ENCODE measurements around the gene NIF3L1. TPM values are rescaled to one million over a fixed set of nuclear protein-coding genes. Genes with fewer than 3 reads are reported as not detected.
A peak's percentile ranks its signal among the peaks of the same experiment; 100 is the strongest.

Gene NIF3L1
- total and polyA plus RNA-seq, 2 donors, result 26.2 to 43.2 TPM

GRCh38 chr2:200850512-200851256, 38.5 kb upstream of the NIF3L1 start:
- H3K27ac ChIP-seq (ENCODE audit: low read depth in 1 of 2, low read length in 1 of 2), result no peak overlapping the region
- H3K27me3 ChIP-seq (ENCODE audit: control insufficient read depth in 2 of 2, insufficient read depth in 1 of 2, low read length in 1 of 2), result no peaks in the 10 kb centered on the region
- H3K4me1 ChIP-seq (ENCODE audit: control insufficient read depth in 2 of 2, insufficient read depth in 2 of 2, low read length in 2 of 2), result no peaks in the 10 kb centered on the region
- H3K4me3 ChIP-seq (ENCODE audit: low read length in 2 of 2), result no peak overlapping the region
- no peaks in the 10 kb centered on the region for H3K9me3 ChIP-seq (ENCODE audit: control insufficient read depth in 2 of 2, insufficient read depth in 1 of 2, low read length in 1 of 2)
- peaks cover 35 to 55% of the 10 kb centered on the region in 2 donors for H3K36me3 ChIP-seq (ENCODE audit: control insufficient read depth in 2 of 2, insufficient read depth in 2 of 2, low read length in 1 of 2)
- no peak for DNase-seq (ENCODE audit: low read depth in 6 of 9, low spot score in 9 of 9)
- 97% methylated on average over 14 of the region's 14 CpGs for WGBS

GRCh38 chr2:200851398-200852248, 37.5 kb upstream of the NIF3L1 start:
- no peaks in the 10 kb centered on the region for H3K4me1 ChIP-seq (ENCODE audit: control insufficient read depth in 2 of 2, insufficient read depth in 2 of 2, low read length in 2 of 2)
- no peak overlapping the region for H3K4me3 ChIP-seq (ENCODE audit: low read length in 2 of 2)
- H3K36me3 ChIP-seq (ENCODE audit: control insufficient read depth in 2 of 2, insufficient read depth in 2 of 2, low read length in 1 of 2), result peaks cover 40 to 65% of the 10 kb centered on the region in 2 donors
- WGBS, result 98% methylated on average over 6 of the region's 6 CpGs
- no peak overlapping the region for H3K27ac ChIP-seq (ENCODE audit: low read depth in 1 of 2, low read length in 1 of 2)
- H3K9me3 ChIP-seq (ENCODE audit: control insufficient read depth in 2 of 2, insufficient read depth in 1 of 2, low read length in 1 of 2), result no peaks in the 10 kb centered on the region
- H3K27me3 ChIP-seq (ENCODE audit: control insufficient read depth in 2 of 2, insufficient read depth in 1 of 2, low read length in 1 of 2), result no peaks in the 10 kb centered on the region
- DNase-seq (ENCODE audit: low read depth in 6 of 9, low spot score in 9 of 9), result no peak

- Histone ChIP-seq H3K27me3 (ENCODE audit: control insufficient read depth in 2 of 2, insufficient read depth in 1 of 2, low read length in 1 of 2) (no peaks in the 10 kb centered on the region), H3K27ac (ENCODE audit: low read depth in 1 of 2, low read length in 1 of 2) (no peak overlapping the region), H3K4me1 (ENCODE audit: control insufficient read depth in 2 of 2, insufficient read depth in 2 of 2, low read length in 2 of 2) (no peaks in the 10 kb centered on the region), H3K4me3 (ENCODE audit: low read length in 2 of 2) (no peak overlapping the region), H3K36me3 (ENCODE audit: control insufficient read depth in 2 of 2, insufficient read depth in 2 of 2, low read length in 1 of 2) (peaks cover 43 to 75% of the 10 kb centered on the region in 2 donors), H3K9me3 (ENCODE audit: control insufficient read depth in 2 of 2, insufficient read depth in 1 of 2, low read length in 1 of 2) (no peaks in the 10 kb centered on the region)
- no peak for DNase-seq (ENCODE audit: low read depth in 6 of 9, low spot score in 9 of 9)
- 98% methylated on average over 2 of the region's 2 CpGs for WGBS
Measured at GRCh38 chr2:200852605-200853004, 36.6 kb upstream of the NIF3L1 start.

GRCh38 chr2:200856806-200857205, 32.4 kb upstream of the NIF3L1 start:
- Histone ChIP-seq H3K4me1 (ENCODE audit: control insufficient read depth in 2 of 2, insufficient read depth in 2 of 2, low read length in 2 of 2) (peaks cover 0 to 11% of the 10 kb centered on the region in 2 donors), H3K27me3 (ENCODE audit: control insufficient read depth in 2 of 2, insufficient read depth in 1 of 2, low read length in 1 of 2) (no peaks in the 10 kb centered on the region), H3K9me3 (ENCODE audit: control insufficient read depth in 2 of 2, insufficient read depth in 1 of 2, low read length in 1 of 2) (no peaks in the 10 kb centered on the region), H3K36me3 (ENCODE audit: control insufficient read depth in 2 of 2, insufficient read depth in 2 of 2, low read length in 1 of 2) (peaks cover 49 to 97% of the 10 kb centered on the region in 2 donors), H3K4me3 (ENCODE audit: low read length in 2 of 2) (no peak overlapping the region), H3K27ac (ENCODE audit: low read depth in 1 of 2, low read length in 1 of 2) (no peak overlapping the region)
- DNase-seq (ENCODE audit: low read depth in 6 of 9, low spot score in 9 of 9), result no peak
- whole genome bisulfite sequencing, result 91% methylated on average over 8 of the region's 8 CpGs

- no peak overlapping the region for H3K27ac ChIP-seq (ENCODE audit: low read depth in 1 of 2, low read length in 1 of 2)
- no peak for DNase-seq (ENCODE audit: low read depth in 6 of 9, low spot score in 9 of 9)
- H3K9me3 ChIP-seq (ENCODE audit: control insufficient read depth in 2 of 2, insufficient read depth in 1 of 2, low read length in 1 of 2), result no peaks in the 10 kb centered on the region
- WGBS, result 77% methylated on average over 12 of the region's 12 CpGs
- H3K27me3 ChIP-seq (ENCODE audit: control insufficient read depth in 2 of 2, insufficient read depth in 1 of 2, low read length in 1 of 2), result no peaks in the 10 kb centered on the region
- H3K4me3 ChIP-seq (ENCODE audit: low read length in 2 of 2), result no peak overlapping the region
- H3K4me1 ChIP-seq (ENCODE audit: control insufficient read depth in 2 of 2, insufficient read depth in 2 of 2, low read length in 2 of 2), result peaks cover 0 to 19% of the 10 kb centered on the region in 2 donors
- H3K36me3 ChIP-seq (ENCODE audit: control insufficient read depth in 2 of 2, insufficient read depth in 2 of 2, low read length in 1 of 2), result peaks cover 25 to 65% of the 10 kb centered on the region in 2 donors
Measured at GRCh38 chr2:200860092-200860795, 28.9 kb upstream of the NIF3L1 start.

GRCh38 chr2:200861617-200862155, 27.5 kb upstream of the NIF3L1 start:
- DNase-seq (ENCODE audit: low read depth in 6 of 9, low spot score in 9 of 9), result peak in 1 of 9 donors; percentile 14
- H3K4me3 ChIP-seq (ENCODE audit: low read length in 2 of 2), result peak overlapping the region; percentile 81 to 97
- H3K27me3 ChIP-seq (ENCODE audit: control insufficient read depth in 2 of 2, insufficient read depth in 1 of 2, low read length in 1 of 2), result no peaks in the 10 kb centered on the region
- WGBS, result 28% methylated on average over 4 of the region's 4 CpGs
- peaks cover 16 to 50% of the 10 kb centered on the region in 2 donors for H3K36me3 ChIP-seq (ENCODE audit: control insufficient read depth in 2 of 2, insufficient read depth in 2 of 2, low read length in 1 of 2)
- peaks cover 0 to 21% of the 10 kb centered on the region in 2 donors for H3K4me1 ChIP-seq (ENCODE audit: control insufficient read depth in 2 of 2, insufficient read depth in 2 of 2, low read length in 2 of 2)
- H3K27ac ChIP-seq (ENCODE audit: low read depth in 1 of 2, low read length in 1 of 2), result peak overlapping the region in 1 of 2 donors; percentile 52
- no peaks in the 10 kb centered on the region for H3K9me3 ChIP-seq (ENCODE audit: control insufficient read depth in 2 of 2, insufficient read depth in 1 of 2, low read length in 1 of 2)

GRCh38 chr2:200862532-200863000, 26.6 kb upstream of the NIF3L1 start:
- Histone ChIP-seq H3K4me1 (ENCODE audit: control insufficient read depth in 2 of 2, insufficient read depth in 2 of 2, low read length in 2 of 2) (peaks cover 0 to 21% of the 10 kb centered on the region in 2 donors), H3K27me3 (ENCODE audit: control insufficient read depth in 2 of 2, insufficient read depth in 1 of 2, low read length in 1 of 2) (no peaks in the 10 kb centered on the region), H3K36me3 (ENCODE audit: control insufficient read depth in 2 of 2, insufficient read depth in 2 of 2, low read length in 1 of 2) (peaks cover 13 to 42% of the 10 kb centered on the region in 2 donors), H3K4me3 (ENCODE audit: low read length in 2 of 2) (peak overlapping the region; percentile 81 to 97), H3K9me3 (ENCODE audit: control insufficient read depth in 2 of 2, insufficient read depth in 1 of 2, low read length in 1 of 2) (no peaks in the 10 kb centered on the region), H3K27ac (ENCODE audit: low read depth in 1 of 2, low read length in 1 of 2) (peak overlapping the region; percentile 53 to 100)
- under 1% methylated on average over 13 of the region's 13 CpGs for WGBS
- DNase-seq (ENCODE audit: low read depth in 6 of 9, low spot score in 9 of 9), result peak; percentile 32 to 86 (median 69)

GRCh38 chr2:200863782-200864175, 25.4 kb upstream of the NIF3L1 start:
- no peaks in the 10 kb centered on the region for H3K9me3 ChIP-seq (ENCODE audit: control insufficient read depth in 2 of 2, insufficient read depth in 1 of 2, low read length in 1 of 2)
- H3K4me3 ChIP-seq (ENCODE audit: low read length in 2 of 2), result peak overlapping the region; percentile 81 to 97
- WGBS, result under 1% methylated on average over 19 of the region's 19 CpGs
- H3K36me3 ChIP-seq (ENCODE audit: control insufficient read depth in 2 of 2, insufficient read depth in 2 of 2, low read length in 1 of 2), result peaks cover 8 to 29% of the 10 kb centered on the region in 2 donors
- peak overlapping the region; percentile 99 to 100 for H3K27ac ChIP-seq (ENCODE audit: low read depth in 1 of 2, low read length in 1 of 2)
- peak in 4 of 9 donors; percentile 51 to 76 (median 73) for DNase-seq (ENCODE audit: low read depth in 6 of 9, low spot score in 9 of 9)
- peaks cover 0 to 21% of the 10 kb centered on the region in 2 donors for H3K4me1 ChIP-seq (ENCODE audit: control insufficient read depth in 2 of 2, insufficient read depth in 2 of 2, low read length in 2 of 2)
- no peaks in the 10 kb centered on the region for H3K27me3 ChIP-seq (ENCODE audit: control insufficient read depth in 2 of 2, insufficient read depth in 1 of 2, low read length in 1 of 2)
